ENCODE measurements around the gene SMIM35. TPM values are rescaled to one million over a fixed set of nuclear protein-coding genes. Genes with fewer than 3 reads are reported as not detected.

The SMIM35 gene
- total RNA-seq, 4 donors from 2014 or later = 0.47 TPM; not detected in 3

GRCh38 chr11:117973503-117973860, 113.3 kb downstream of the SMIM35 start:
- ATAC-seq (ENCODE audit: low FRiP score) = no peak

GRCh38 chr11:117972629-117973502, 113.9 kb downstream of the SMIM35 start:
- ATAC-seq (ENCODE audit: low FRiP score) = no peak

More at GRCh38 chr11:117973503-117973860, 113.3 kb downstream of the SMIM35 start:
- no peak for DNase-seq (ENCODE audit: low spot score)
- TF ChIP-seq CTCF (IDR thresholded peaks at IDR 0.05) = no peak

GRCh38 chr11:117972044-117972443, 114.7 kb downstream of the SMIM35 start:
- DNase-seq (ENCODE audit: low spot score) = no peak
- TF ChIP-seq CTCF (IDR thresholded peaks at IDR 0.05) = no peak
- ATAC-seq (ENCODE audit: low FRiP score) = no peak

More at GRCh38 chr11:117972629-117973502, 113.9 kb downstream of the SMIM35 start:
- DNase-seq (ENCODE audit: low spot score) = no peak
- no peak for TF ChIP-seq CTCF (IDR thresholded peaks at IDR 0.05)

- no peak for ATAC-seq (ENCODE audit: low FRiP score)
- DNase-seq (ENCODE audit: low spot score) = no peak
Observed at GRCh38 chr11:117970400-117971024, 116.3 kb downstream of the SMIM35 start.

DNA sequence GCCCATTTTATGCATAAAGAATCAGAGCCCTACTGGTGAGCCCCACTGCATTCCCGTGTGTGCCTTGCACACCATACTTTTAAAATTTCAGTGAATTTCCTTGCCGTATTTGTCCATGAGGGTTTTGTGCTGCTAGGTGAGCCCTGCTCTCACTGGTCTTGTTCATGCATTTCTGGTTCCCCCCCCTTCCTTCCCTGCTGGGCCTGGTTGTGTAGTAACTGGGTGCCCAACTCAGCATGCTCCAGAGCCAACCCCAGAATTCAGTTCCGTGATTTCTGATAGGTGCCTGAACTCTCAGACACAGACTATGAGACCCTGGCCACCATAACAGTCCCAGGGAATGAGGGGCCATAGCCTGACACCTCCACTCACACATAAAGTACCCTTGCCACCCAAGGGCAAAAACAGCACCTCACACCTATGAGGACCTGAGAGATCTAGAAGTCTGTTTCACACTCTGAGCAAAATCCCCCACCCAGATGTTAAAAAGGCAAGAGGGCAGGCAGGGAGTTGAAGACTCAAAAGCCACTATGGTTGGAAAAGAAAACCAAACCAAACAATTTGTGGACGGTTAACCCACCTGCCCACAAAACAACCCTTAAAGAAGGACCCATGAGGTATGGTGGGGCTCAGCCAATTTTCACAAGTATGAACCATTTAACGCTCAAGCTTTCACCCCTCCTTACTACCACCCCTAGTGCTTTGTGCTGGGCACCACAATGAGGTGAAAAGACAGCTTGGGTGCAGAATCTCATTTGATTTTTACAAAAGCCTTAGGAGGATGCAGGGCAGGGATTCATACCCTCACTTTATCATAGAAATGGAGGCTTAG, 117.4 kb downstream of the SMIM35 start:
- DNase-seq (ENCODE audit: low spot score) (no peak), ATAC-seq (ENCODE audit: low FRiP score) (no peak)
- TF ChIP-seq CTCF (IDR thresholded peaks at IDR 0.05) = no peak

More at GRCh38 chr11:117970400-117971024, 116.3 kb downstream of the SMIM35 start:
- TF ChIP-seq CTCF (IDR thresholded peaks at IDR 0.05) = no peak

DNA sequence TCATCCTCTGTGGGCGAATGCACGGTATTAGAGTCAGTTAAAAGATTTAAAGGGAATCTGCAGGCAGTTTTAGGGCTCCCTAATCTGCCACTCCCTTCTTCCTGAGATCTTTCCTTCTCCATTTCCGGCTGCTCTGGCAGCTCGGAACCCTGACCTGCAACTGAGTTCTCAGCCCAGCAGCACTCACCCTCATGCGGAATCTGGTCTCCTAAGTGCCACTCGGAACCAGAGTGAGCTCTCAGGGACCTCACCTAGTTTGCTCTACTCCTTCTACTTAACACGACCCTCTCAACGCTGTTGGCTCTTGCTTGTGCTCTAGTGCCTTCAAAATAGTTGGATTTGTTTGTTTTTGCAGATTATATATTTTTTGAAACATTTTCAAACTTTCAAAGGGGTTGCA, 119.9 kb downstream of the SMIM35 start:
- no peak for DNase-seq (ENCODE audit: low spot score)
- no peak for TF ChIP-seq CTCF (IDR thresholded peaks at IDR 0.05)
- no peak for ATAC-seq (ENCODE audit: low FRiP score)

Measured in omental fat pad (tissue), 4 donors.